Stimulated activated CD8-positive, alpha-beta memory T cell treated with anti-CD3 and anti-CD28 coated beads, Interleukin-7, amount 100 ng/mL, for 4 hours (primary cell): ENCODE results near the gene FOXQ1.
"Not testable (repeated sequence)": the region's sequence is repeated elsewhere in the genome, so short reads cannot be mapped to it uniquely, and the experiment has no call there.

Experiments used
- DNase-seq, 2 donors: peaks; one replicate each; pipeline ENCODE4 v3.0.0-alpha.2; 2020; ENCODE audit warnings: low read depth in 2 of 2

The FOXQ1 gene

DNA sequence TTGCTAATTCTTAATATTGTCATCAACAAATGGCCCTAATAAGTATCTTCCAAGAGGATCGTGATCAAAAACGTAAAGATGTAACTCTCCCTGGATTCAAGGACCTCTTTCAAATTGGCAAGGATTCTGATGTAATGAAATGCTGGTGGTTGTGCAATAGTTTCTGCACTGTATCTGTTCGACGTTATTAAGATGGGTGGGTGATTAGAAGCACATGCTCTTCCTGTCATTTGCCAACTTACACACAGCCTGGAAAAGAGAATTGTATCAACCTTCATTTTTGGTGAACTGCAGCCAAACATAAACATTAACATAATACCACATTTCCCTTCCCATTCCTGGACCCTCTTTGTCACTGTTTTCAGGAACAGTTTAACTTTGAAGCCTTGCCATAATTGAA, 9.8 kb downstream of the FOXQ1 start:
- DNase-seq: no peak

DNA sequence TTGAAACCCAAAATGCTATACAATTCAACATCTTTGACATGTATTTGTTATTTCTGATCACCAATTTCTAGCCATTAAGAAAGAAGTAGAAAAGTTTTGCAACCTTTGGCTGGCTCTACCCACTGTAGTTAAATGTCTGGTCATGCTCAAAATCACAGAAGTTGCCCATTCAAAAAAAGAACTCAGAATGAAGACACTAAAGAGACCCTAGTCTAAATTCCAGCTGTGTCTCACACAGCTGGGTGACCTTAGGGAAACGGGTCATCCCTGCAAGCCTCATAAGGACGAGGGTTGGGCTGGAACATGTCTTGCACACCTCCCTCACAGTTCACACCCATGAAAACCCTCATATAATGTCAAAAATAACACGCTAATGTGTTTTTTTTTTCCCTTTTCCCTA, 10.3 kb downstream of the FOXQ1 start:
- DNase-seq: no peak

DNA sequence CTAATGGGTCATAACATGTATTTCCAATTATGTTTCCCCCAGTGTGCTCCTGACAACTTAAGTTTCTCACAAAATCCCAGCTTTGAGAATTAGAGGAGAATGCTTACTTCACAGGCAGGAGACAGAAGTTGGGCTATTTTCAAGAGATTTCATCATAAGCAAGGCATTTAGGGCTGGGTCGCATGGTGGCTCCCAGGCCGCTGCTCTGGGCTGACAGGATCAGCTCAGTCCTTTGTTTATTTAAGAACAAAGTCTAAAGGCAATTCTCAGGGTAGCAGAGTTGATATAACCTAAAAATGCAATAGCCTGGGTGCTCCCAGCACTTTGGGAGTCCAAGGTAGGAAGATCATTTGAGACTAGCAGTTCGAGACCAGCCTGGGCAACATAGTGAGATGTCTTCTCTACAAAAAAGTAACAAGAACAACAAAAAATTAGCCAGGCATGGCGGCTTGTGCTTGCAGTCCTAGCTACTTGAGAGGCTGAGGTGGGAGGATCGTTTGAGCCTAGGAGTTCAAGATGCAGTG, 10.9 kb downstream of the FOXQ1 start:
- no peak for DNase-seq

DNA sequence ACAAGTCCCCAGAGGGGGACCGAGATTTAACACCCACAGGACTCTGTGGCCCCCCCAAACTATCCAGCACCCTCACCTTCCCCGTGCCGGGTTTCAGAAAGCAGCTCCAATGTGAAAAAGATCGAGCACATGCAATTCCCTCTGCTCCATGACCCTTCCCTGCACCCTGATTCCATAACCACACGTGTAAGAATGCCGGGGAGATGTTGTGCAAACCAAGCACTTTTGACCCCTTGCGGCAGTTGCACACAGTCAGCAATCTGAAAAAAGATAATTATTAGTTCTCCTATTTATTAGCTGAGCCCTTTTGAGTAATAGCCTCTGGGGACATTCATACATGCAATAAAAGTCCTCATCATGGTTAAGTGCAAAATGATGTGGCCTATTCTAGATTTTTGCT, 13.0 kb downstream of the FOXQ1 start:
- DNase-seq: no peak

DNA sequence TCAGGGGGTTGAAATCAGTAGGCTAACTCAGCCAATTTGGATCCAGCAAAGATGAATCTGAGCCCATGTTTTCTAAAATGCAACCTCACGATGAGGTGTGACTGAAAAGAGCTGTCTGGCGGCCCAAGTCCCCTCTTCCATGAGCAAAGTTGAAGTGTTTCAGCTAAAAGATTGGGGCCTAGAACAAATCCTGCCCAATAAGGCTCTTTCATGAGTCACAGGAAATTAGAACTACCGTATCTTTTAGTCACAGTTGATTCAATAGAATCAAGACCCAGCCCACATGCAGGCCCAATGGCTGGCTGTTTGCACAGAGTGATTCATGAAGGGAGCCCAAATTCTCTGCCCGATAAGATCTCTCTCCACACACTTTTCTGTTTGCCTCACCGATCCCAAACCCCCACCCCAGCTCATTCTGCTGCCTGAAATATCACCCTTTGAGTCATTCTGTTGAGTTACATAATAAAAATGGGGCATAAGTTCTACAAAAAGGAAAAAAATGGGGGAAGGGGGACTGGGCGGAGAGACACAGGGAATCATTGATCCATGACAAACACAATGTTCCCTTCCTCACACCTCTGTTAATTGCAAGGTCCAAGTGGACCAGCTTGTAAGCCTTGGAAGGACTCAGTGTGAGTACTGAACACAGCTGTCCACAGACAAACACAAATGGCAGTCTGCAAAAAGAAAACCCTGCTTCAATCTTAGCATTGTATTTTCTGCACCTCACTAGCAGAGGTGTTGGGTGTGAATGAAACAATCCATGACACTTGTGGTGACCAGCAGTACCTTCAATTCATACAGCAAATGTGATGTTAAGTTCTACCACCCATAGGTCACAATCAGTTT, 13.8 kb downstream of the FOXQ1 start:
- no peak for DNase-seq

DNA sequence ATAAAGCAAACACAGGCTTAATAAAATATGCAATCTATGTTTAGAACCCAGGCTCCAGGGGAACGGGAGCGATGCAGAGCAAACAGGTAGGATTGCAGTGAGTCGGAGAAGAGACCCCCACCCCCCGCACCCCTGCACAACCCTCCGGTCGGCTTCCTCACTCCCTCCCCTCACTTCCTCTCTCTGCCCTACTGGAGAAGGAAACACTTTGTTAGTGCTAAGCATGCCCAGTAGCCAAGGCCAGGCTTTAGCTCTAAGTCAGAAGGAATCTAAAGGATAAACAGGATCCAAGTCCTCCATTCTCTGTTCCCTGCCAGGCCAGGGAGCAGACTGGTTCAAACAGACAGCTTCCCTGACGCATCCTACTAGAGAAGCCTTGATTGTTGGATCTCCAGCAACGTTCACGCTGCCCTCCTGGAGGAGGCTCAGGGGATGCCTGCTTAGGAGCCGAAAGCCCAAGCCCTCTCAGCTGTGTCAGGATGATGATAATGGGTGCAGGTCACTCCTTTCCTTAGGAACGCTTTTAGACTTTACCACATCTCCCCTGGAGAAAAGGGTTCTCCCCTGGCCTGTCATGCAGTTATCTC, 14.7 kb downstream of the FOXQ1 start:
- DNase-seq: no peak

DNA sequence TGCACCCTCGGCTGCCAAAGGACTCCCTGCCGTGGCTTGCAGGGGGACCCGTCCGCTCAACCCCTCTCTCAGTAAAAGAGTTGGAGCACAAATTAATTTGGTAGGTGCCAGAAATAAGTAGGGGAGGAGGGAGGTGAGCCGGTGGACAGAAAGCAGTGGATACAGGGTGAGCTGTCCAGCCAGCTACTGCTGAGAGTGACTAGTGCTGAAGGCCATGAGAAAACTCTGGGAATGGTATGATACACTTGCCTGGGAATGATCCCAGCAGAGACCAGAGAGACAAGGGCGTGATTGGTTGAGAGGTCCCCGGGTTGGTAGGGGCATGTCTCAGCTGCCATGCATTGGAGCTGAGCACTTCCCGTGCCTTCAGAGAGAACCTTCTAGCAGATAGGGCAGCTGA, 15.7 kb downstream of the FOXQ1 start:
- DNase-seq: no peak

DNA sequence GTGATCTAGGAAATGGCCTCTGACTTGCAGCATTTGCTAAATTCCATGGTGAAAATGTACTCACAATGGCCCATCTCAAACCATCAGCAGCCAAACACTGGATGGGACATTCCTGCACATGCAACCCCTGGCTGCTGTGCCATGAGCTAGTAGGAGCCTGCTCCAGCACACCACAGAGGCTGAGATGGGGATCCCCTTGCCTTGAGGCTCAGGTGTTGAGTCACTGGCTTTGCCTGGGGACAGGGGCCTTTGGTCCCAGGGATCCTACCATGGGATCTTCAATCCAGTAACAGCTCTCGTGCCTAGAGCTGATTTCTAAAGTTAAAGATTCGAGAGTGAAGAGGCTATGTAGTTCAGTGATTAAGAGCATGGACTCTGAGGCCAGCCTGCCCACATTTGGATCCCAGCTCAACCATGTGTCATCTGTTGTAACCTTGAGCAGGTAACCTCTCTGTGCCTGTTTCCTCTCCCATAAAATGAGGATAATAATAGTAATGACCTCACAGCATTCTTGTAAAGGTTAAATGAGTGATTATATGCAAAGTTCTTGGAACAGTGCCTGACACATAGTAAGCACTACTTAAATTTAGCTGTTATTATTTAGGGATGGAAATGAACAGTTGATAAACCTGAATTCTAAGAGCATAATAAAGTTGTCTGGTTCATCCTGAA, 16.4 kb downstream of the FOXQ1 start:
- DNase-seq: no peak

DNA sequence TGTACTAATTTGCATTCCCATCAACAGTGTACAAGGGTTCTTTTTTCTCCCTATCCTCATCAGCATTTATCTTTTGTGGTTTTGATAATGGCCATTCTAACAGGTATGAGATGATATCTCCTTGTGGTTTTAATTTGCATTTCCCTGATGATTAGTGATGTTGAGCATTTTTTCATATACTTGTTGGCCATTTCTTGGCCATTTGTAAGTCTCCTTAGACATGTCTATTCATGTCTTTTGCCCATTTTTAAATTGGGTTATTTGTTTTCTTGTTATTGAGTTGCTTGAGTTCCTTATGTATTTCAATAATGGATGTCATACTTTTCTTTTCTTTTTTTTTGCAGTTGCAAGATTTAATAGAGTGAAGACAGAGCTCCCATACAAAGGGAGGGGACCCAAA, 17.8 kb downstream of the FOXQ1 start:
- no peak for DNase-seq

DNA sequence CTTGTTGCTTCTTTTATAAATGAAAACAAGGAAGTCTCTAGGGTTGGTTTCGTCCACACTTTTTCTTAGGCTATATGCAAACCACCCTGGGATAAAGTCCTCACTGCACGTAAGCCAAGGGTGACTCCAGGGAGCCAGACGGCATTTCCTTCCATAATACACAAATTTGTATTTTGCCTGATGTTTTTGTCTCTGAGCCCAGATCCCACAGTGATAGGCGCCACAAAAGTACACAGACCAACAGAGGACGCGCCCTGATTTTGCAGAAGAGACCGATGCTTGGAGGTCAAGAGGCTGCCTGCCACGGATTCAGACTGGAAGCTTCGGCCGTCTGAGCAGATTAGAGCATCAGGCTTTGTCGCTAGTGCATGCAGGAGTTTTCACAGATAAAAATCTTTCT, 22.8 kb downstream of the FOXQ1 start:
- DNase-seq: no peak

DNA sequence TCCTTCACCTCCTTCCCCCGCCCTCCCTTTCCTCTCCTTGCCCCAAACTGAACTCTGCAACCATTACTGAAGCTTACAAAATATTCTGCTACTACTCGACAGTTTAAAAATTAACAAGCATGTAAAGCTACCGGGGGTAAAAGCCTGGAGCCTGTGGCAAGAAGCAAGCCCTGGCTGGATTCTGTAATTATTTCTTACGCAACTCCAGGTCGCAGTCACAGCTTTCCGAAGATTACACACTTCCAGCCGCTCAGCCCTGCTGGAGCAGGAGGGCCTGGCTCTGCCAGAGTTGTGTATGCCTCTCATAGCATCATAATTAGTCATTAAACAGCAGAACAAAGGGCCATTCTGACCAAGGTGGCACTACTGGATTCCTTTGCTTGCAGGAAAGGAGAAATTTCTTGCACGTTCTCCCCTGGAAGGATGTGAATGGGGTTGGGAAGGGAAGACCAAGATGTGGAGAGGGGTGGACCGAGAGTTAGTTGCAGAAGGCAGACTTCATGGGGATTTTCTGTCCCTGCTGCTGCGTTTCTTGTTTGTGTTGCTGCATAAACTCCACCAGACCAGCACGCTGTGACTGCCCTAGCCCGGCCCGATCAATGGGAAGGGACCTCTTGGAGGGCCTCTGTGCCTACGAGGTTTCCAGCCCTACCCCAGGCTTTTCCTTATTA, 23.6 kb downstream of the FOXQ1 start:
- DNase-seq: no peak

DNA sequence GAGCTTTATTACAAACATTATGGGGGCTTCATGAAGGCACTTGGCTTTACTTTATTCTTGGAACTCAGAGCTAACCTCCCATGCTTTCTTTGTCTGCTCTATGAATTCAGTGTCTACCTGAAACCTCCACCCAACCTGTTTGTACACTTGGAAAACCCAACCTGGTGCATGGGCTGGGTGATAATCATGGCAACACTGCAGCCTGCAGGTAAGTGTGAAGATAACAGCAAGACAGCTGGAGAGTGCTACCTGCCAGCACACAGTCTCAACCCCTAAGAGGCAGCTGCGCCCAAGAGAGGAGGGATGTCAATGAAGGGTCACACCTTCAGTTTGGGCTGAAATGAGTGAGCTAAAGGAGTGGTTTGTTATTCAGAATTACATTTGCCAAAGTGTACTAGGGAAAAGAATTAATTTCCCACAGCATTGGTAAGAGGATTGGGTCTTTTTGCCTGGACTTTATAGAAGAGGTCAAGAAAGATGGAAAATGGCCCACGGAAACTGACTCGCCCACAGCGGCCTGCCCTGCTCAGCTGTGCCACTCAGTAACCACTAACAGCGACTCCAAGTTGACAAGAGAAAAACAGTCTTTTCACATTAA, 24.4 kb downstream of the FOXQ1 start:
- no peak for DNase-seq

DNA sequence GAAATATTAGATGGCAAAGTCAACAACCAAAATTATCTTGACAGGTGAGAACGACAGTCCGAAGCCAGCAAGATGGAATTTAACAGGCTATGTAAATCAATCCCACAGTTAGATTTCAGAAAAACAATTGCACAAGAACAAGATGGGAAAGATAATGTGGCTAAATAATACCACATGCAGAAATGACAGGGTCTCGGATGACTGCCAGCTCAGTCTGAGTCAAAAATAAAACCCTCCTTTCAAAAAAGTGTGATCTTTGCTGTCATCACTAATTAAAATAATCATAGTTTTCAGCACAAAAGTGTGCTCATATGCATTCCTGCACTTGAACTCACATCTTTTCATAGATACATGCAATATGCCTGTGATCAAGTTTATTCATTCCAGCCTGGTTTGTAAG, 25.9 kb downstream of the FOXQ1 start:
- no peak for DNase-seq

DNA sequence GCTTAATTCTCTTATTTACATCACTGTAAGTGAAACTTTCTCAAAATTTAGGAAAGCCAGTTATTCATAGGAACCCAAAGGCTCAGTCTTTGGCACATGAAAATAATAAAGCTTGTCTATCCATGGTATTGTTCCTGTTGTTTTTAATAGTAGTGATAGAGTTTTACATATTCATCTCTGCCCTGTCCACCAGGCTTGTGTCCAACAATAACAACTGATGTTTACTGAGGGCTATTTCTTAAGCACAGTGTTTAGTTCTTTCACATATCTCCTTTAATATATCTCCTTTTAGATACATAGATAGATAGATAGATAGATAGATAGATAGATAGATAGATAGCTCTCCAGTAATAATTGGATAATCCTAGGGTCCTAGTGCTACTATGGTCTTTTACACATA, 34.2 kb downstream of the FOXQ1 start:
- DNase-seq: no peak

DNA sequence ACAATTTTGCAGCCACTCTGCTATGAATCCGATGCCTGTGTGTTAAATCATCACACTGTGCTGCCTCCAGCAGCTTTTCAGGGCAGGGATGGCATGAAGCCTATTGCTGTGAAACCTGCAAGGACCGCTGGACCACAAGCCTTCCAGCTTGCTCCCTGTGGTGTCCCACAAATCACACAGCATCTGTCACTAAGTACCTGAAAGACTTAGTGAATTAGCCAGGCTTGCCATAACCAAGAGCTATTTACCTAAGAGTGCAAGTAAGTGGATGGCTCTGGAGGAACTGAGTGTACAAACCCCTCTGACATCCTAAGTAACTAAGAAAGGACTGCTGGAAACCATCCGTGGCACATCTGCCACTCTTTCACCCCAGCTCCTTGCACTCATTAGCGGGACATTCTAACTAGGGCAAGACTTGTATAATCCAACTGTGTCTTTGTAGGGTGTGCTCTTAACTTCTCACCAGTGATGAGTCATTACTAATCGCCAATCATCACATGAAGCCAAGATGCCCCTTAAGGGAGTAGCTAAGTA, 34.7 kb downstream of the FOXQ1 start:
- DNase-seq: no peak

DNA sequence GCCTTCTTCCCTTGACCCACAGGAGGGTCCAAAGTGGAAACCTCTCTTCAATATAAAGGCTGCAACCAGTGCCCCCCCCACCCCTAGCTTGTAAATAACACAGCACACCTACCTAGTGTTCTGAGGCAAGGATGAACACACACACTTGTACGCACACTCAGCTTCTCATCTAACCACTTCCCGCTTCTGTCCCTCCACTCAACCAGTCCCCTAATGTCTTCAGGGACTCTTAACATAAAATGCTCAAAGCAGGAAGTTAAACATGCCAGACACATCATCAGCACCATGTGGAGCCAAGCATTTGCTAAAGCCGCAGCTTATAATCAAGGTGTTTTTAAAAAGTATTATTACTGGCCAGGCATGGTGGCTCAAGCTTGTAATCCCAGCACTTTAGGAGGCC, 35.3 kb downstream of the FOXQ1 start:
- DNase-seq: no peak

DNA sequence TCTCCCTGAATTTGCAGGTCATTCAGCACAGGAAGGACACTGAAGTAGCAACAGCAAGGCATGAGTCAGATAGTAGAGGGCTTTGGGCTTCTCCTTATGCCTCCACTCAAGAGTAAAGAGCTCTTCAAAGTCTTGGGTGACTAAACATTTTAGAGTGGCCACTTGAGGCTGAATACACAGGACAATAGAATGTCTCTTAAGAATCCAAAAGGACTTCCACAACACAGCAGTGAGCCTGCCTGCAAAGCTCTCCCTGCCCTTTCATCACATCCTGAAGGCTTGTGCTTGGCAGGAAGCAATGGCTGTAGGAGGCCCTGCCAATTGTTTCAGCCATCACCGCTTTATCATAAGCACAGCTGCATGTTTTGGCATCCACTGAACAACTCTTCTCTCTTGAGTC, 36.8 kb downstream of the FOXQ1 start:
- DNase-seq: no peak

DNA sequence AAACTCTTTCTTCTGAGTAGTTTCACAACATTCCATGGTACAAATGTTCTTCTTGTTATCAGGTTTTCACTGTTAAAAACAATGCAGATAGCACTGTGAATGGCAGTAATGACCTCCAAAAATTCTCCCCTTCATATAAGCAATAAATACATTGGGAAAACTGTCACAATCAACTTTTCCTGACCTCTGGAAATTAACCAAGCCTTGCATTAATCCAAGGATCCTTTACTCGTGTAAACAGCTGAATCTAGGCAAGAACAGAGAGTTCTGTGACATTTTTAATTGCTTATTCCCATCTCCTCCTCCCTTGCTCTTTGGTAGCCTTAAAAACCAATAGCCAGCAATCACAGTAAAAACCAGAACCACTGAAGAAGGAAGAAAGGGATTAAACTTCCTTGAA, 37.8 kb downstream of the FOXQ1 start:
- DNase-seq: no peak

DNA sequence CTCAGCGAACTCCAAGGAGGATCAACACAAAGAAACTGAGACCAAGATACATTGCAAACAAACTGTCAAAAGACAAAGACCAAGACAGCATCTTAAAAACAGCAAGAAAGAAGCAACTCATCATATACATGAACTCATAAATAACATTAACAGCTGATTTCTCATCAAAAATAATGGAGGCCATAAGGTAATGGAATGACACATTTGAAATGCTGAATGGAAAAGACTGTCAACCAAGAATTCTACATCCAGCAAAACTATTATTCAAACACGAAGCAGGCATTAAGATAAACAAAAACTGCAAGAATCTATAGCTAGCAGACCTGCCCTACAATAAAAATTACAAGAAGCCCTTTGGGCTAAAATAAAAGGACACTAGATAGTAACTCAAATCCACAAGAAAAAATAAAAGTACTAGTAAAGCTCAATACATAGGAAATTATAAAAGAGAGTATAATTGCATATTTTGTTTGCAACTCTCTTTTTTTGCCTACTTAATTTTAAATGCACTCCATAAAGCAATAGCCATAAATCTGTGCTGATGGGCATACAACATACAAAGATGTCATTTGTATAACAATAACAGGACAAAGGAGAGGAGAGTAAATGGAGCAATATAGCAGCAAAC, 39.6 kb downstream of the FOXQ1 start:
- DNase-seq: no peak

DNA sequence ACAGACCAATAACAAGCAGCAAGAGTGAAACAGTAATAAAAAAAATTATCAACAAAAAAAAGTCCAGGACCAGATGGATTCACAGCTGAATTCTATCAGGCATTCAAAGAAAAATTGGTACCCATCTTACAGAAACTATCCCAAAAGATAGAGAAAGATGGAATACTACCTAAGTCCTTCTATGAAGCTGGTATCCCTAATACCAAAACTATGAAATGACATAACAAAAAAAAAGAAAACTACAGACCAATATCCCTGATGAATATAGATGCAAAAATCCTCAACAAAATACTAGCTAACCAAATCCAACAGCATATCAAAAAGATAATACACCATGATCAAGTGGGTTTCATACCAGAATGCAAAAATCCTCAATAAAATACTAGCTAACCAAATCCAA, 43.2 kb downstream of the FOXQ1 start:
- DNase-seq: not testable (repeated sequence)

DNA sequence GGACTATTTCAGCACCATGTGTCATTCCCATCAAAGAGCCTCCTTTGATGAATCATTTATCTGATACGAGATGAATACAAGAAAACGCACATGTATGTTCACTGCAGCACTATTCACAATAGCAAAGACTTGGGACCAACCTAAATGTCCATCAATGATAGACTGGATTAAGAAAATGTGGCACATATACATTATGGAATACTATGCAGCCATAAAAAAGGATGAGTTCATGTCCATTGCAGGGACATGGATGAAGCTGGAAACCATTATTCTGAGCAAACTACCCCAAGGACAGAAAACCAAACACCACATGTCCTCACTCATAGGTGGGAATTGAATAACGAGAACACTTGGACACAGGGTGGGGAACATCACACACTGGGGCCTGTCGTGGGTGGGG, 49.8 kb downstream of the FOXQ1 start:
- DNase-seq: not testable (repeated sequence)
